ENCODE data around the gene CAV1.

- TF ChIP-seq CTCF (IDR thresholded peaks at IDR 0.05) (no peak), POLR2A (IDR thresholded peaks at IDR 0.05) (no peak)
Measured at GRCh38 chr7:116572036-116572435, 47.2 kb downstream of the CAV1 start.
